CD14-positive monocyte (primary cell): Measurements from ENCODE around the gene CST8. TPM values are rescaled to one million over a fixed set of nuclear protein-coding genes. Genes with fewer than 3 reads are reported as not detected.

Source experiments
- DNase-seq, 3 donors: peaks; one replicate each; pipeline ENCODE4 v3.0.0-alpha.2; 2011 to 2022
- H2AFZ ChIP-seq: 2 replicates; pipeline ENCODE4 v1.6.0; 2012; ENCODE audit warnings: mild to moderate bottlenecking, low read depth, low read length, inconsistent platforms; ENCODE audit not compliant: insufficient read depth, poor library complexity, severe bottlenecking
- H3K27ac ChIP-seq, 2 donors: 1 replicate in 1 of 2; 2 replicates in 1 of 2; pipeline ENCODE4 v1.5.1; 2012 to 2013; ENCODE audit warnings: low read length in 2 of 2, control low read depth in 1 of 2, inconsistent platforms in 1 of 2, low read depth in 1 of 2, mild to moderate bottlenecking in 1 of 2
- H3K27me3 ChIP-seq, 2 donors: one replicate each; pipeline versions ENCODE4 v1.6.0 to v1.6.1; 2011 to 2013; ENCODE audit warnings: low read length in 2 of 2; ENCODE audit not compliant: control insufficient read depth in 2 of 2, insufficient read depth in 2 of 2
- H3K36me3 ChIP-seq, 2 donors: replicated peaks in 1 of 2; 1 replicate in 1 of 2; 2 replicates in 1 of 2; pipeline versions ENCODE4 v1.5.1 to v1.6.1; 2012 to 2013; ENCODE audit warnings: low read length in 2 of 2, control low read depth in 1 of 2, inconsistent platforms in 1 of 2, mild to moderate bottlenecking in 1 of 2; ENCODE audit not compliant: insufficient read depth in 2 of 2, control insufficient read depth in 1 of 2
- H3K4me1 ChIP-seq, 2 donors: 1 replicate in 1 of 2; 2 replicates in 1 of 2; pipeline versions ENCODE4 v1.5.1 to v1.6.1; 2012 to 2013; ENCODE audit warnings: low read length in 2 of 2, control low read depth in 1 of 2, inconsistent platforms in 1 of 2, mild to moderate bottlenecking in 1 of 2, moderate library complexity in 1 of 2; ENCODE audit not compliant: insufficient read depth in 2 of 2, control insufficient read depth in 1 of 2
- H3K4me2 ChIP-seq: replicated peaks from 2 replicates; pipeline ENCODE3; 2012; ENCODE audit warnings: low read length, moderate library complexity, mild to moderate bottlenecking; ENCODE audit not compliant: poor library complexity, severe bottlenecking; ENCODE audit errors: extremely low read depth
- H3K4me3 ChIP-seq, 3 experiments: fragments of 200-600 bp in 1 of 3; sonication (generic) in 1 of 3; replicated peaks in 1 of 3; 1 replicate in 2 of 3; 2 replicates in 1 of 3; pipeline ENCODE4 v1.5.1; 2011 to 2013; ENCODE audit warnings: low read length in 3 of 3, mild to moderate bottlenecking in 3 of 3, control low read depth in 2 of 3, low read depth in 2 of 3, inconsistent platforms in 1 of 3, moderate library complexity in 1 of 3
- H3K79me2 ChIP-seq: 2 replicates; pipeline ENCODE4 v1.6.0; 2012; ENCODE audit warnings: mild to moderate bottlenecking, control low read depth, inconsistent platforms, low read length, moderate library complexity; ENCODE audit not compliant: insufficient read depth
- H3K9ac ChIP-seq: 2 replicates; pipeline ENCODE4 v1.6.0; 2017; ENCODE audit warnings: low read length, mild to moderate bottlenecking; ENCODE audit not compliant: insufficient read depth, poor library complexity, severe bottlenecking
- H3K9me3 ChIP-seq, 2 donors: replicated peaks in 1 of 2; 1 replicate in 1 of 2; 2 replicates in 1 of 2; pipeline versions ENCODE4 v1.5.1 to v1.6.1; 2012 to 2013; ENCODE audit warnings: low read length in 2 of 2, control low read depth in 1 of 2; ENCODE audit not compliant: control insufficient read depth in 1 of 2, insufficient read depth in 1 of 2
- H4K20me1 ChIP-seq: 2 replicates; pipeline ENCODE4 v1.6.0; 2012; ENCODE audit warnings: mild to moderate bottlenecking, low read length, control low read depth, moderate library complexity; ENCODE audit not compliant: insufficient read depth
- H3K27ac Mint-ChIP-seq, 7 donors: one replicate each; pipeline ENCODE4 v1.8.0; 2020; ENCODE audit warnings: mild to moderate bottlenecking in 7 of 7, mixed read lengths in 7 of 7, moderate library complexity in 6 of 7, inconsistent platforms in 2 of 7
- H3K27me3 Mint-ChIP-seq, 3 donors: one replicate each; pipeline ENCODE4 v1.8.0; 2021 to 2022; ENCODE audit warnings: low read depth in 3 of 3, mild to moderate bottlenecking in 3 of 3, mixed read lengths in 3 of 3, moderate library complexity in 3 of 3, inconsistent platforms in 1 of 3
- H3K36me3 Mint-ChIP-seq, 2 donors: one replicate each; pipeline ENCODE4 v1.8.0; 2020; ENCODE audit warnings: mixed read lengths in 2 of 2, inconsistent platforms in 1 of 2, mild to moderate bottlenecking in 1 of 2
- H3K4me1 Mint-ChIP-seq: one replicate; pipeline ENCODE4 v1.8.0; 2020; ENCODE audit warnings: mild to moderate bottlenecking, mixed read lengths
- H3K4me3 Mint-ChIP-seq, 2 donors: one replicate each; pipeline ENCODE4 v1.8.0; 2020; ENCODE audit warnings: mild to moderate bottlenecking in 2 of 2, mixed read lengths in 2 of 2, moderate library complexity in 1 of 2
- H3K9me3 Mint-ChIP-seq, 7 donors: one replicate each; pipeline ENCODE4 v1.8.0; 2020 to 2022; ENCODE audit warnings: mixed read lengths in 7 of 7, mild to moderate bottlenecking in 6 of 7, moderate library complexity in 6 of 7, inconsistent platforms in 2 of 7
- WGBS: methylation state at CpG from one replicate; pipeline ENCODE4 v1.1.5; 2013; ENCODE audit warnings: missing lambda C conversion rate; ENCODE audit not compliant: insufficient coverage; 5-methylcytosine and 5-hydroxymethylcytosine counted together
- intact Hi-C, 2 donors: fragments of 100-400 bp; cut with micrococcal nuclease; formaldehyde crosslinking; loops; one replicate each; pipeline versions ENCODE4 v1.15.0 to v1.15.1; 2023
- polyA plus RNA-seq, 3 donors: library from polyadenylated mRNA; depleted of rRNA in 1 of 3; unstranded in 2 of 3; stranded (reverse) in 1 of 3; fragments of 300-500 nt in 2 of 3; fragments of >200 nt in 1 of 3; fragmentation: Illumina TruSeq in 2 of 3; gene quantifications; 1 replicate in 2 of 3; 2 replicates in 1 of 3; pipeline ENCODE4 v1.2.3, GENCODE V29; 2012 to 2021
- TF ChIP-seq, protein P1 (sequence below): fragments of 200-600 bp; IDR thresholded peaks from one replicate; pipeline ENCODE4 v1.8.0; 2022; ENCODE audit warnings: antibody characterized with exemption, mild to moderate bottlenecking

Gene CST8
- polyA plus RNA-seq, 3 donors: not detected

DNA sequence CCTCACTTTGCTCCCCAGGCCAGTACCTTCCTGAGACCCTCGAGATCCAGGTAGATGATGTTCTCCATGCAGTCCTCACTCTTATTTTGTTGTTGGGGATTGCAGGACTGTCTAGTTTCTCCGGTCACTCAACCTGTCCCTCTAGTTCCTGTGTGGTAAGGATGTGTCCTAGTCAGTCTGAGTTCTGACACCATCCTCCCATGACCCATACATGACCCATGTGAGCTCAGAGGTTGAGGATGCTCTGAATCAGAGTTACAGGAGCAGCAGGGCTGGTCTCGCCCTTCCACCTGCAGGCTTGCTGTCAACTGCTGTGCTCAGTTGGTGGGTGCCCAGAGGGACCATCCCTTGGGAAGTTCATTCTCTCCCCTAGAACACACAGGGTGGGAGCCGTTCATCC is 11.9 kb upstream of the CST8 start:
- H3K4me1 ChIP-seq: no peaks in the 10 kb centered on the region
- no peak overlapping the region for H3K4me3 ChIP-seq
- no peaks in the 10 kb centered on the region for H3K79me2 ChIP-seq
- H3K27ac Mint-ChIP-seq: no peak overlapping the region
- H3K9me3 ChIP-seq: no peaks in the 10 kb centered on the region
- TF ChIP-seq, protein P1, sequence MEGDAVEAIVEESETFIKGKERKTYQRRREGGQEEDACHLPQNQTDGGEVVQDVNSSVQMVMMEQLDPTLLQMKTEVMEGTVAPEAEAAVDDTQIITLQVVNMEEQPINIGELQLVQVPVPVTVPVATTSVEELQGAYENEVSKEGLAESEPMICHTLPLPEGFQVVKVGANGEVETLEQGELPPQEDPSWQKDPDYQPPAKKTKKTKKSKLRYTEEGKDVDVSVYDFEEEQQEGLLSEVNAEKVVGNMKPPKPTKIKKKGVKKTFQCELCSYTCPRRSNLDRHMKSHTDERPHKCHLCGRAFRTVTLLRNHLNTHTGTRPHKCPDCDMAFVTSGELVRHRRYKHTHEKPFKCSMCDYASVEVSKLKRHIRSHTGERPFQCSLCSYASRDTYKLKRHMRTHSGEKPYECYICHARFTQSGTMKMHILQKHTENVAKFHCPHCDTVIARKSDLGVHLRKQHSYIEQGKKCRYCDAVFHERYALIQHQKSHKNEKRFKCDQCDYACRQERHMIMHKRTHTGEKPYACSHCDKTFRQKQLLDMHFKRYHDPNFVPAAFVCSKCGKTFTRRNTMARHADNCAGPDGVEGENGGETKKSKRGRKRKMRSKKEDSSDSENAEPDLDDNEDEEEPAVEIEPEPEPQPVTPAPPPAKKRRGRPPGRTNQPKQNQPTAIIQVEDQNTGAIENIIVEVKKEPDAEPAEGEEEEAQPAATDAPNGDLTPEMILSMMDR: no peak
- no peak overlapping the region for H3K9ac ChIP-seq
- H4K20me1 ChIP-seq: no peaks in the 10 kb centered on the region
- H3K36me3 Mint-ChIP-seq: no peaks in the 10 kb centered on the region
- no peak overlapping the region for H3K4me2 ChIP-seq
- no peak overlapping the region for H3K4me3 Mint-ChIP-seq
- intact Hi-C loops: no loop called here
- no peak overlapping the region for H3K27ac ChIP-seq
- peaks cover 0 to 4% (median 2%) of the 10 kb centered on the region in 3 donors for H3K27me3 Mint-ChIP-seq
- H3K4me1 Mint-ChIP-seq: no peaks in the 10 kb centered on the region
- WGBS: no CpG with 5 or more reads among the region's 4 CpGs
- no peaks in the 10 kb centered on the region for H3K27me3 ChIP-seq
- peaks cover 0 to 6% (median 0%) of the 10 kb centered on the region in 7 donors for H3K9me3 Mint-ChIP-seq
- no peaks in the 10 kb centered on the region for H3K36me3 ChIP-seq
- H2AFZ ChIP-seq: no peak overlapping the region
- DNase-seq: no peak

DNA sequence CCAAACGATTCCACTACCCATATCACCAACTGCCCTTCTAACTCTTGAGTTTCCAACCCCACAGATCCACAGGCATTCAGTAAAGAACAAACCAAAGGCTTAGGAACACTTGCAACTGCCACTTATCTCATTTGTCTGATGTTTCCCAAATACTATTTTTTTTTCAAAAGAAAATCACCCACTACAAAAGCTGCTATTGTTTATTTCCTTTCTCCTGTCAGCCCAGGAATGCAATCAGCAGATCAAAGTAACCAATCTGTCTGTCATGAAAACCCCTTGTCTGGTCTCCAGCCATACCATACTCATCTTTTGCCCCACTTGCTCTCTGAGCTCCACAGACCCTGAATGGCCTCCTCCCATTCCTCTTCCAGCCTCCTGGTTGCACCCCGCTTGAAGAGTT is 8.8 kb upstream of the CST8 start:
- 100% methylated on average over 2 of the region's 2 CpGs for WGBS
- Mint-ChIP-seq H3K4me3 (no peak overlapping the region), H3K27me3 (peaks cover 0 to 7% (median 3%) of the 10 kb centered on the region in 3 donors), H3K36me3 (no peaks in the 10 kb centered on the region), H3K27ac (no peak overlapping the region), H3K4me1 (no peaks in the 10 kb centered on the region), H3K9me3 (peaks cover 0 to 6% (median 2%) of the 10 kb centered on the region in 7 donors)
- H3K4me1 ChIP-seq: no peaks in the 10 kb centered on the region
- DNase-seq: no peak
- H3K4me2 ChIP-seq: no peak overlapping the region
- H3K36me3 ChIP-seq: no peaks in the 10 kb centered on the region
- H4K20me1 ChIP-seq: no peaks in the 10 kb centered on the region
- no peak overlapping the region for H2AFZ ChIP-seq
- H3K79me2 ChIP-seq: no peaks in the 10 kb centered on the region
- H3K9me3 ChIP-seq: no peaks in the 10 kb centered on the region
- H3K4me3 ChIP-seq: no peak overlapping the region
- intact Hi-C loops: no loop called here
- H3K9ac ChIP-seq: no peak overlapping the region
- H3K27me3 ChIP-seq: no peaks in the 10 kb centered on the region
- H3K27ac ChIP-seq: no peak overlapping the region
- TF ChIP-seq, protein P1: no peak
